ENCODE measurements around the gene TOMM7. TPM values are rescaled to one million over a fixed set of nuclear protein-coding genes. Genes with fewer than 3 reads are reported as not detected.
A peak's percentile ranks its signal among the peaks of the same experiment; 100 is the strongest.

TOMM7 gene
- total and polyA plus RNA-seq, 9 of the 15 experiments (the other 6 are each of a cell fraction or from before 2014, with no cell fraction given): 283 to 1,717 (median 638) TPM

DNA sequence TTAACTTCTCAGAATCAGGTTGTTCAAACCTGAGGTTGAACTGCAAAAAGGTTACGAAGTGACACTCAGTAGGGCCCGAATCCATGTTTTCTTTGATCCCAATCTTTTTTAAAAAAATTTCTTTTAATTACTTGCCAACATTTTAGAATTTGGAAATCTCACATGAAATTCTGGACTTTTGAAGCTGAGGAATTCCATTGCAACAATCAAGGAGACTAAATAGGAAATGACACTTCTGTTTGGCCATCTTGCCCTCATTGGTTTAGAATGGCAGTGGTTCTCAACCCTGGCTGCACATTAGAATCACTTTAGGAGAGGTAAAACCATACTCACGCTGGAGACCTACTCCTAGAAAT lies 471 bp upstream of the TOMM7 start:
- H3K27me3 ChIP-seq (ENCODE audit: control insufficient read depth in 2 of 2, insufficient read depth in 2 of 2, low read length in 2 of 2): no peaks in the 10 kb centered on the region
- no peak for DNase-seq (ENCODE audit: extremely low read depth in 1 of 4, low spot score in 3 of 4)
- H3K9me3 ChIP-seq (replicated peaks; ENCODE audit: control insufficient read depth, insufficient read depth, low read depth, low read length): no peaks in the 10 kb centered on the region
- ChIA-PET POLR2A (interaction anchor here (0.7 to 2.1 kb wide), 3 partner anchors 9 to 14 kb away, joined by 5 to 7 read pairs (median 5); no protein-coding TSS in a partner anchor), CTCF (ENCODE audit: low intra/inter-chr PET ratio) (interaction anchor here (1.3 kb wide), 1 partner anchor 232 kb away, joined by 5 read pairs; no protein-coding TSS in a partner anchor)
- peaks cover 16% of the 10 kb centered on the region for H3K36me3 ChIP-seq (ENCODE audit: control insufficient read depth, insufficient read depth, low read length)
- WGBS (ENCODE audit: insufficient coverage, low coverage, missing lambda C conversion rate): 12% methylated on average over 3 of the region's 3 CpGs
- peak overlapping the region; percentile 86 to 92; a peak in 3 of 4 replicates for H3K9ac ChIP-seq (ENCODE audit: insufficient read depth in 1 of 2, low read depth in 2 of 2, low read length in 2 of 2)
- no peak for FAIRE-seq
- TSS peak; percentile 89 for BruUV-seq (replicated peaks)
- peak overlapping the region; percentile 84 for H3K27ac ChIP-seq (ENCODE audit: extremely low read depth, low read depth, low read length)
- 0 out of 2 replicates have a peak, but pooled peaks cover 4% of the 10 kb centered on the region for H4K20me1 ChIP-seq (replicated peaks; ENCODE audit: control insufficient read depth, insufficient read depth, low read length)
- in situ Hi-C loops (cut with MboI) (no loop called here), intact Hi-C loops (cut with micrococcal nuclease) (loop anchor here (10.0 kb wide), 1 partner anchor 232 kb away; no protein-coding TSS in a partner anchor)
- H3K4me3 ChIP-seq: peak overlapping the region; percentile 56
- no peak for ATAC-seq
- no peaks in the 10 kb centered on the region for H3K9me1 ChIP-seq (ENCODE audit: control insufficient read depth, insufficient read depth, low read length)
- peaks cover 52% of the 10 kb centered on the region for H3K79me2 ChIP-seq (ENCODE audit: control insufficient read depth, insufficient read depth, low read length)
- peak overlapping the region; percentile 93 for H2AFZ ChIP-seq (ENCODE audit: low read depth, low read length)
- peak overlapping the region; percentile 91 for H3K4me2 ChIP-seq (ENCODE audit: insufficient read depth, low read length)
- peaks cover 16 to 27% of the 10 kb centered on the region in 2 experiments; a peak in 4 of 5 replicates for H3K4me1 ChIP-seq (replicated peaks in 1 of 2; ENCODE audit: control insufficient read depth in 2 of 2, insufficient read depth in 2 of 2, low read length in 2 of 2)
- TF ChIP-seq ZNF121 (CRISPR knock-in tag; conservative IDR thresholded peaks at IDR 0.05): no peak
- 0 out of 2 replicates have a peak, but pooled peaks have one; percentile 15 for TF ChIP-seq LCOR (CRISPR knock-in tag; IDR thresholded peaks at IDR 0.05)
- TF ChIP-seq ASH1L (IDR thresholded peaks at IDR 0.05; ENCODE audit: borderline replicate concordance, low read depth, partially characterized antibody): peak; percentile 27
- no peak for TF ChIP-seq NFXL1 (CRISPR knock-in tag; IDR thresholded peaks at IDR 0.05)
- no peak for TF ChIP-seq ATF1 (CRISPR knock-in tag; IDR thresholded peaks at IDR 0.05)
- TF ChIP-seq ATF1 (tag; IDR thresholded peaks at IDR 0.05): no peak
- 0 out of 2 replicates have a peak, but pooled peaks have one; percentile 22 for TF ChIP-seq NFATC3 (IDR thresholded peaks at IDR 0.05)
- TF ChIP-seq ZNF445 (CRISPR knock-in tag; IDR thresholded peaks at IDR 0.05; ENCODE audit: low read depth): 0 out of 2 replicates have a peak, but pooled peaks have one; percentile 36
- TF ChIP-seq ZFX (CRISPR knock-in tag; IDR thresholded peaks at IDR 0.05): 0 out of 2 replicates have a peak, but pooled peaks have one; percentile 9
- TF ChIP-seq, protein P1, sequence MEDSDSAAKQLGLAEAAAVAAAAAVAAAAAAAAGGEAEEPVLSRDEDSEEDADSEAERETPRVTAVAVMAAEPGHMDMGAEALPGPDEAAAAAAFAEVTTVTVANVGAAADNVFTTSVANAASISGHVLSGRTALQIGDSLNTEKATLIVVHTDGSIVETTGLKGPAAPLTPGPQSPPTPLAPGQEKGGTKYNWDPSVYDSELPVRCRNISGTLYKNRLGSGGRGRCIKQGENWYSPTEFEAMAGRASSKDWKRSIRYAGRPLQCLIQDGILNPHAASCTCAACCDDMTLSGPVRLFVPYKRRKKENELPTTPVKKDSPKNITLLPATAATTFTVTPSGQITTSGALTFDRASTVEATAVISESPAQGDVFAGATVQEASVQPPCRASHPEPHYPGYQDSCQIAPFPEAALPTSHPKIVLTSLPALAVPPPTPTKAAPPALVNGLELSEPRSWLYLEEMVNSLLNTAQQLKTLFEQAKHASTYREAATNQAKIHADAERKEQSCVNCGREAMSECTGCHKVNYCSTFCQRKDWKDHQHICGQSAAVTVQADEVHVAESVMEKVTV (CRISPR knock-in tag; IDR thresholded peaks at IDR 0.05): 0 out of 2 replicates have a peak, but pooled peaks have one; percentile 3
- TF ChIP-seq CBX3 (IDR thresholded peaks at IDR 0.05; ENCODE audit: borderline replicate concordance in 1 of 2, low read length in 2 of 2): 0 out of 3 replicates have a peak, but pooled peaks of 1 of the 2 experiments have one; percentile 4
- TF ChIP-seq, protein P2, sequence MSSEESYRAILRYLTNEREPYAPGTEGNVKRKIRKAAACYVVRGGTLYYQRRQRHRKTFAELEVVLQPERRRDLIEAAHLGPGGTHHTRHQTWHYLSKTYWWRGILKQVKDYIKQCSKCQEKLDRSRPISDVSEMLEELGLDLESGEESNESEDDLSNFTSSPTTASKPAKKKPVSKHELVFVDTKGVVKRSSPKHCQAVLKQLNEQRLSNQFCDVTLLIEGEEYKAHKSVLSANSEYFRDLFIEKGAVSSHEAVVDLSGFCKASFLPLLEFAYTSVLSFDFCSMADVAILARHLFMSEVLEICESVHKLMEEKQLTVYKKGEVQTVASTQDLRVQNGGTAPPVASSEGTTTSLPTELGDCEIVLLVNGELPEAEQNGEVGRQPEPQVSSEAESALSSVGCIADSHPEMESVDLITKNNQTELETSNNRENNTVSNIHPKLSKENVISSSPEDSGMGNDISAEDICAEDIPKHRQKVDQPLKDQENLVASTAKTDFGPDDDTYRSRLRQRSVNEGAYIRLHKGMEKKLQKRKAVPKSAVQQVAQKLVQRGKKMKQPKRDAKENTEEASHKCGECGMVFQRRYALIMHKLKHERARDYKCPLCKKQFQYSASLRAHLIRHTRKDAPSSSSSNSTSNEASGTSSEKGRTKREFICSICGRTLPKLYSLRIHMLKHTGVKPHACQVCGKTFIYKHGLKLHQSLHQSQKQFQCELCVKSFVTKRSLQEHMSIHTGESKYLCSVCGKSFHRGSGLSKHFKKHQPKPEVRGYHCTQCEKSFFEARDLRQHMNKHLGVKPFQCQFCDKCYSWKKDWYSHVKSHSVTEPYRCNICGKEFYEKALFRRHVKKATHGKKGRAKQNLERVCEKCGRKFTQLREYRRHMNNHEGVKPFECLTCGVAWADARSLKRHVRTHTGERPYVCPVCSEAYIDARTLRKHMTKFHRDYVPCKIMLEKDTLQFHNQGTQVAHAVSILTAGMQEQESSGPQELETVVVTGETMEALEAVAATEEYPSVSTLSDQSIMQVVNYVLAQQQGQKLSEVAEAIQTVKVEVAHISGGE (CRISPR knock-in tag; IDR thresholded peaks at IDR 0.05): 0 out of 6 replicates have a peak, but pooled peaks of 1 of the 3 experiments have one; percentile 46
- no peak for TF ChIP-seq KDM4B (IDR thresholded peaks at IDR 0.05; ENCODE audit: borderline replicate concordance in 2 of 2, low read depth in 1 of 2)
- no peak for TF ChIP-seq HDGF (IDR thresholded peaks at IDR 0.05)
- 0 out of 2 replicates have a peak, but pooled peaks have one; percentile 26 for TF ChIP-seq LEF1 (IDR thresholded peaks at IDR 0.05)
- TF ChIP-seq FOSL1 (tag; conservative IDR thresholded peaks at IDR 0.05): peak; percentile 32; the same call in 1 of the 2 replicates
- TF ChIP-seq POLR2H (tag; IDR thresholded peaks at IDR 0.05; ENCODE audit: low read depth): 0 out of 2 replicates have a peak, but pooled peaks have one; percentile 60

Measured in K562 (cell line).